ENCODE measurements around the gene AMBRA1.

DNA sequence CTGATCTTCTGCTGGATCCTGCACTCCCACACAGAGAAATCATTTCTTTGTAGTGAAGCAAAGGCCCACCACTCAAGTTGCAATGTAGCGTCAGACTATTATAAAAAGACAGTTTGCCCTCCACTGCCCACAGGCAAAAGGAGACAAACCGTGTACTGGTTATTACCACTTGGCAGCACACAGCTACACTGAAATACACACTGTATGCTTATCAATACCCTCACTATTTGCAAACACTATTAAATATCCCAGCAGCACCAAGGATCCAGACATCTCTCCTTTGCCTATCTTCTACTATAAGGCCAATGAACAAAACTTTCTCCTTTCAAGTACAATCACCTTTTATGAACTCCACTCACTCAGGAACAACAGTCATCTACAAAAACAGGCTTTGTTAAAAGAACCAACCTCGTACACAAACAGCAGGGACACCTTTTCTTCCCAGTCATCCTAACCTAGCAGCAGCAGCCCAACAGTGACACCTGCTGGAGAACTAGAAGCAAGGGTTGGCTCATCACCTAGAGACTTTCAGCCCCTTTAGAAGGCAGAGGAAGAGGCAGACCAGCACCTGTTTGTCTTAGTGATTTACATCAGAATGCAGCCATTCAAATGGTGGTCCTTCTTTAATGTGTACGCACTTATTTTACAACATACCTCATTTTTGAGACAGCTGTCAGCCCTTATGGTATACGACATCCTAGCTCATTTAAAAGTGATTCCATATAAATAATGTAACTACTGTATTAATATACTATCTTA, 56.1 kb downstream of the AMBRA1 start:
- TF ChIP-seq POLR2A (IDR thresholded peaks at IDR 0.05) (no peak), POLR2AphosphoS5 (IDR thresholded peaks at IDR 0.05) (peak; percentile 73)

Data from prostate gland (tissue), 1 donor.